Activated CD8-positive, alpha-beta T cell treated with anti-CD3 and anti-CD28 coated beads, Interleukin-2, amount 10 ng/mL, durations not matched to agents 7 days and 5 days (primary cell): ENCODE measurements around the gene FBRS. TPM values are rescaled to one million over a fixed set of nuclear protein-coding genes. Genes with fewer than 3 reads are reported as not detected.
"Not testable (repeated sequence)": the region's sequence is repeated elsewhere in the genome, so short reads cannot be mapped to it uniquely, and the experiment has no call there.

ENCODE experiments used
- ATAC-seq: fragments of 150-1000 bp; cut with Tn5 transposase; one replicate; pipeline ENCODE4 v1.10.0; 2021; ENCODE audit warnings: moderate library complexity
- CTCF ChIA-PET: fragments of 350-600 bp; sonication (Branson Sonifier 250); formaldehyde crosslinking; loops from one replicate; lab custom pipeline; 2021; ENCODE audit warnings: antibody characterized with exemption; lab: Charles Lee
- POLR2A ChIA-PET: fragments of 350-600 bp; sonication (Branson Sonifier 250); formaldehyde crosslinking; loops from one replicate; lab custom pipeline; 2021; ENCODE audit warnings: antibody characterized with exemption; lab: Charles Lee
- DNase-seq: peaks from one replicate; pipeline ENCODE4 v3.0.0-alpha.2; 2020
- H3K27ac Mint-ChIP-seq: one replicate; pipeline ENCODE4 v1.8.0; 2021; ENCODE audit warnings: mild to moderate bottlenecking, mixed read lengths
- H3K27me3 Mint-ChIP-seq: one replicate; pipeline ENCODE4 v1.8.0; 2021; ENCODE audit warnings: low read depth, mixed read lengths
- H3K36me3 Mint-ChIP-seq: one replicate; pipeline ENCODE4 v1.8.0; 2021; ENCODE audit warnings: low read depth, mixed read lengths
- H3K4me1 Mint-ChIP-seq: one replicate; pipeline ENCODE4 v1.8.0; 2021; ENCODE audit warnings: low read depth, mixed read lengths
- H3K4me3 Mint-ChIP-seq: one replicate; pipeline ENCODE4 v1.8.0; 2021; ENCODE audit warnings: mild to moderate bottlenecking, mixed read lengths
- H3K9me3 Mint-ChIP-seq: one replicate; pipeline ENCODE4 v1.8.0; 2022; ENCODE audit warnings: mixed read lengths; ENCODE audit not compliant: insufficient read depth
- total RNA-seq, 2 experiments: library from RNA; stranded (reverse); gene quantifications; one replicate each; pipeline ENCODE4 v1.2.3, GENCODE V29; 2021

The FBRS gene
- total RNA-seq, 2 experiments from 2014 or later = 85.2 to 100 TPM

DNA sequence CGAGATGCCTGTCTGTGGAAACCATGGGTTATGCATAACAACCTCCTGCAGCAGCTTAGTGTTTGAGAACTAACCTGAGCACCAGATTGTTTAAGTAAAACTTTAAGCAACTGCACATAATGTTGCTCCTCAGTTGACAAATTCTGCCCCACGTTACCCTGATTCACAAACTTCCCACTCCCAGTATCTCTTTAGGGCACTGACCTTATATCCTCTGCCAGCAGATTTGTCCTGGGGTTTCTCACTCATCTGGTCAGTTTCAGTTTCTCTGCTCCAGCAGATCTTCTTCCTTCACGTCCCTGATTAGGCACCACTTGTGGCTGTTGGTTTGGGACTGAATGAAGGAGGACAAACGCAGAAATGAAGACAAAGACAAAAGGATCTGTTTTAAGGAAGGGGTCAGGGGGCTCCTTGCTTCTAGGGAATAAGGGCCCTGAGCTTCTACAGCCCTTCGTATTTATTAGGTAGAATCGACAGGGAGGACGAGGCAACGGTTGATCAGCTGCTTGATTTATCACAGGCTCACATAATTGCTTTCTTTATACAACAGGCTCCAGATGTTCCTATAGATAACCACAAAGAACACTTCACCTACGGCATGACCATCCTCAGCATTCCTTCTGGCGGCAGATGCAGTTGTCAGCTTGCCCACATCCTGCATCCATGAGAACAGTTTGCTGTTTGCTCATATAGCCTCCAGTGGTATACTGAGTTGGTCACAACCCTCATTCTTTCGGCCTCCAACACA lies 34.5 kb upstream of the FBRS start:
- Mint-ChIP-seq H3K27ac (no peak overlapping the region), H3K4me1 (peaks cover 2% of the 10 kb centered on the region), H3K4me3 (no peak overlapping the region), H3K9me3 (no peaks in the 10 kb centered on the region), H3K36me3 (no peaks in the 10 kb centered on the region), H3K27me3 (peaks cover 21% of the 10 kb centered on the region)
- ChIA-PET POLR2A (no interaction called here), CTCF (interaction anchor here (1.0 to 2.0 kb wide), 2 partner anchors 9 to 25 kb away, joined by 7 to 9 read pairs; no protein-coding TSS in a partner anchor)
- DNase-seq (no peak), ATAC-seq (no peak)

DNA sequence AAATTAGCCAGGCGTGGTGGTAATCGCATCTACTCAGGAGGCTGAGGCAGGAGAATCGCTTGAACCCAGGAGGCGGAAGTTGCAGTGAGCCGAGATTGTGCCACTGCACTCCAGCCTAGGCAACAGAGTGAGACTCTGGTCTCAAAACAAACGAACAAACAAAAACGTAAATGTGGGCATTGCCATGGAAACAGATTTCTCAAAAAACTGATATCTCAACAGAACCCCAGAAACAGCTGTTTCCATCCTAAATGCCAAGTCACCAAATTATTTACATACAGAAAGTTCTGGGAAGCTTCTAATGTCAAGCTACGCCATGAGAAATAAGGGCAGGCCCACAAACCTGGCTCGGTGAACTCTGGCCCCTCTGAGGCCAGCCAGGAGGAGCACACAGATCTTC lies 32.0 kb upstream of the FBRS start:
- Mint-ChIP-seq H3K4me3 (no peak overlapping the region), H3K36me3 (no peaks in the 10 kb centered on the region), H3K27me3 (peaks cover 12% of the 10 kb centered on the region), H3K27ac (no peak overlapping the region), H3K9me3 (no peaks in the 10 kb centered on the region), H3K4me1 (peaks cover 10% of the 10 kb centered on the region)
- ATAC-seq (no peak), DNase-seq (no peak)
- POLR2A ChIA-PET = no interaction called here
- CTCF ChIA-PET = interaction anchor here (0.9 to 5.2 kb wide), 4 partner anchors 10 to 179 kb away, joined by 3 to 50 read pairs (median 3); partner anchors contain the start of gene PRR14

DNA sequence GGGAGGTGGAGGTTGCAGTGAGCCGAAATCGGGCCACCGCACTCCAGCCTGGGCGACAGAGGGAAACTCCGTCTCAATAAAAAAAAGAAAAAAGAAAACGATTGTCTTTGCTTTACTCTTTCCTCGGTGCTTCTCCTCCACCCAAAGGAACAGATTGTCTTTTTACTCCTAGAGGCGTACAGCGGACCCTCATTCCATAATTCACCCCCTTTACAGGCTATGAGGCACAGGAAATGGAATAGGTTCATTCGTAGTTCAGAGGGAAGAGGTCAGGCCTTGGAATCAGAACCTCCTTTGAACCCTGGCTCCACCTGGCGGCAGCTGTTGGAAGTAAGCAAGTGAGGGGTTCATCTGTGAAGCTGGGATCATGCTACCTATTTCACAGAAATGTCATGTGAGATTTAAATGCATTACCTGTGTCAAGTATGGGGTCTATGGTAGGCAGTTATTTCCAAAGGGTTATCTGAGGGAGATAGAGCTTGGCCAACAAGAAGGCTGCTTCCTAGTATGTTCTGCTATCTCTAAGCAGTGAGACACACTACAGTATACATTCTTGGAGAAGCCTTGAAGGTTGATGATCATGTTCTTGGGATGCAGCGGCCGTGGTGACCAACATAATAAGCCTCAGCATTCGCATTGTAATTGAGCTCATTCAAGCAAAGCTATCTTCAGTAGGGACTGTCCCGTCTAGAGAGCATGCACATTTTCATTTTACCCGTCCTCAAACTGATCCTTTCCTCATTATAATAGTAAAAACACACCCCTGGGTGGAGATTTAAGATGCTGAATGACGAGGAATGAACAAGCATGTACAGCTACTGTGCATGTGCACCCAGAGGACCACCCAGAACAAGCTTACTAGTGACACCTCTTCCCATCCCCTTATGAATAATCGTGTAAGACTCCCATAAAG lies 29.3 kb upstream of the FBRS start:
- peak; percentile 92 for ATAC-seq
- Mint-ChIP-seq H3K27ac (peak overlapping the region; percentile 67), H3K4me1 (peaks cover 10% of the 10 kb centered on the region), H3K27me3 (no peaks in the 10 kb centered on the region), H3K4me3 (peak overlapping the region; percentile 45), H3K9me3 (no peaks in the 10 kb centered on the region), H3K36me3 (no peaks in the 10 kb centered on the region)
- POLR2A ChIA-PET = interaction anchor here (1.0 to 1.6 kb wide), 2 partner anchors 19 to 94 kb away, joined by 4 to 6 read pairs; partner anchors contain the start of genes ZNF689 and ZNF747
- peak; percentile 92 for DNase-seq
- CTCF ChIA-PET = interaction anchor here (0.6 to 5.2 kb wide), 36 partner anchors 9 to 537 kb away, joined by 3 to 50 read pairs (median 4); partner anchors contain the start of genes DCTPP1, FBRS, PRR14 and SEPTIN1

DNA sequence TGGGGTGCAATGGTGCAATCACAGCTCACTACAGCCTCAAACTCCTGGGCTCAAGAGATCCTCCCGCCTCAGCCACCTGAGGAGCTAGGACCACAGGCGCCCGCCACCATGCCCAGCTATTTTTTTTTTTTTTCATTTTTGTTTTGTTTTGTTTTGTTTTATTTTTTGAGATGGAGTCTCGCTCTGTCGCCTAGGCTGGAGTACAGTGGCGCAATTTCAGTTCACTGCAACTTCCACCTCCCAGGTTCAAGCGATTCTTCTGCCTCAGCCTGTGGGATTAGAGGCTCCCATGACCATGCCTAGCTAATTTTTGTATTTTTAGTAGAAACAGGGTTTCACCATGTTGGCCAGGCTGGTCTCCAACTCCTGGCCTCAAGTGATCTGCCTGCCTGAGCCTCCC lies 25.8 kb upstream of the FBRS start:
- CTCF ChIA-PET = interaction anchor here (1.1 to 3.4 kb wide), 3 partner anchors 17 to 203 kb away, joined by 3 to 20 read pairs (median 6); partner anchors contain the start of gene DCTPP1
- not testable (repeated sequence) for H3K27ac Mint-ChIP-seq, H3K9me3 Mint-ChIP-seq, H3K27me3 Mint-ChIP-seq, H3K4me3 Mint-ChIP-seq, ATAC-seq, DNase-seq, H3K36me3 Mint-ChIP-seq
- POLR2A ChIA-PET = interaction anchor here (0.7 to 1.0 kb wide), 2 partner anchors 23 to 567 kb away, joined by 3 to 4 read pairs; no protein-coding TSS in a partner anchor
- H3K4me1 Mint-ChIP-seq = peaks cover 22% of the 10 kb centered on the region

DNA sequence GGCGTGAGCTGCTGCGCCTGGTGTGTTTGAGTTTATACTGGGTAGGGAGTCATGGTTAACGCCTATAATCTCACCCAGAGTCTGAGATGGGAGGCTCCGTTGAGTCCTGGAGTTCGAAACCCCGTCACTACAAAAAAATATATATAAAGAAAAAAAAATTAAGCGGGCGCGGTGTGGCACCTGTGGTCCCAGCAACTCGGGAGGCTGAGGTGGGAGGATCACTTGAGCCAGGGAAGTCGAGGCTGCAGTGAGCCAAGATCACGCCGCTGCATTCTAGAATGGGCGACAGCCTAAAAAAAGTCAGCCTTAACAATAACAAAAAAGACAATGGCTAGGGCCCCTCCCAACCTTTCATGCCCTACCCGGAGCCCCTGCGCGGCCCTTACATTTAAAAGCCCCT lies 24.7 kb upstream of the FBRS start:
- Mint-ChIP-seq H3K27me3 (no peaks in the 10 kb centered on the region), H3K36me3 (no peaks in the 10 kb centered on the region), H3K4me3 (peak overlapping the region; percentile 92), H3K9me3 (no peaks in the 10 kb centered on the region), H3K4me1 (peaks cover 22% of the 10 kb centered on the region), H3K27ac (peak overlapping the region; percentile 91)
- ChIA-PET CTCF (interaction anchor here (1.0 to 3.4 kb wide), 8 partner anchors 17 to 204 kb away, joined by 3 to 20 read pairs (median 4); partner anchors contain the start of genes DCTPP1, PRR14 and ZNF689), POLR2A (interaction anchor here (0.9 to 1.4 kb wide), 9 partner anchors 12 to 203 kb away, joined by 3 to 5 read pairs (median 3); partner anchors contain the start of genes PRR14 and ZNF747)
- no peak for DNase-seq
- no peak for ATAC-seq

DNA sequence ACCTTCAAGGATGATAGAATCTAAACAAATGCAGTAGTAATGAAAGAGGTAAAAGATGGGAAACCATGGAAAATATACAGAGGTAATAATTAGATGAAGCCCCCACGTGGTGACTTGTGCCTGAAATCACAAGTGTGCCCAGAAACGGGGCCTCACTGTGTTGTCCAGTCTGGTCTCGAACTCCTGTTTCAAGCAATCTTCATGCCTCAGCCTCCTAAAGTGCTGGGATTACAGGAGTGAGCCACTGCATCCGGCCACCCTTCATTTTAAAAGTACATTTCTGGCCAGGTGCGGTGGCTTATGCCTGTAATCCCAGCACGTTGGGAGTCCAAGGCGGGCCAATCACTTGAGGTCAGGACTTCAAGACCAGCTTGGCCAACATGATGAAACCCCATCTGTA lies 21.6 kb upstream of the FBRS start:
- POLR2A ChIA-PET = interaction anchor here (0.6 kb wide), 2 partner anchors 10 to 28 kb away, joined by 3 read pairs; no protein-coding TSS in a partner anchor
- Mint-ChIP-seq H3K27ac (no peak overlapping the region), H3K36me3 (no peaks in the 10 kb centered on the region), H3K9me3 (no peaks in the 10 kb centered on the region), H3K4me1 (peaks cover 12% of the 10 kb centered on the region), H3K27me3 (peaks cover 4% of the 10 kb centered on the region), H3K4me3 (no peak overlapping the region)
- no peak for DNase-seq
- no peak for ATAC-seq
- CTCF ChIA-PET = interaction anchor here (1.4 to 2.8 kb wide), 4 partner anchors 12 to 206 kb away, joined by 4 to 10 read pairs (median 8); partner anchors contain the start of gene DCTPP1

DNA sequence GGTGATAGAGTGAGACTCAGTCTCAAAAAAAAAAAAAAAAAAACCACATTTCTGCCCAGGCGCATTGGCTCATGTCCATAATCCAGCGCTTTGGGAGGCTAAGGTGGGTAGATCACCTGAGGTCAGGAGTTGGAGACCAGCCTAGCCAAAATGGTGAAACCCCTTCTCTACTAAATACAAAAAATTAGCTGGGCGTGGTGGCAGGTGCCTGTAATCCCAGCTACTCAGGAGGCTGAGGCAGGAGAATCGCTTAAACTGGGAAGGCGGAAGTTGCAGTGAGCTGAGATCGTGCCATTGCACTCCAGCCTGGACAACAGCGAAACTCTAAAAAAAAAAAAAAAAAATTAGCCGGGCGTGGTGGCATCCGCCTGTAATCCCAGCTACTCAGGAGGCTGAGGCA lies 21.1 kb upstream of the FBRS start:
- not testable (repeated sequence) for H3K27me3 Mint-ChIP-seq, H3K36me3 Mint-ChIP-seq, H3K9me3 Mint-ChIP-seq, H3K4me3 Mint-ChIP-seq, DNase-seq, H3K27ac Mint-ChIP-seq, ATAC-seq
- ChIA-PET CTCF (interaction anchor here (1.1 to 2.8 kb wide), 7 partner anchors 8 to 207 kb away, joined by 4 to 13 read pairs (median 9); partner anchors contain the start of genes DCTPP1, PRR14 and ZNF688), POLR2A (interaction anchor here (0.6 kb wide), 2 partner anchors 9 to 29 kb away, joined by 3 read pairs; no protein-coding TSS in a partner anchor)
- H3K4me1 Mint-ChIP-seq = peaks cover 12% of the 10 kb centered on the region

DNA sequence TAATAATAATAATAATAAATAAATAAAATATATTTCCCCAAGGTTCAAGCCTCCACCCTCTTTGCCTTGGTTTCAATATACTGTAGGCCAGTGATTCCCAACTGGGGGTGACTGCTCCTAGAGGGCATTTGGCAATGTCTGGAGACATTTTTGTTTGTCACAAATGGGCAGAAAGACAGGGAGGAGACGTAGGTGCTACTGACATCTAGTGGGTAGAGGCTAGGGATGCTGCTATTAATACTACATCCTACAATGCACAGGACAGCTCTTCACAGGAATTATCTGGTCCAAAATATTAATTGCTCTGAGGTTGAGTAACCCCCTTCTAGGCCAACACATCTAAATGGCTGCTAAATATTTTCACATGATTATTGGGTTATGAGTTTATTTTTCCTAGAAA lies 20.3 kb upstream of the FBRS start:
- ATAC-seq (no peak), DNase-seq (peak; percentile 58)
- Mint-ChIP-seq H3K27ac (no peak overlapping the region), H3K9me3 (no peaks in the 10 kb centered on the region), H3K4me3 (no peak overlapping the region), H3K36me3 (no peaks in the 10 kb centered on the region), H3K4me1 (peaks cover 12% of the 10 kb centered on the region), H3K27me3 (peaks cover 4% of the 10 kb centered on the region)
- ChIA-PET CTCF (interaction anchor here (0.6 to 2.8 kb wide), 8 partner anchors 9 to 208 kb away, joined by 3 to 13 read pairs (median 8); partner anchors contain the start of genes DCTPP1, PRR14 and ZNF688), POLR2A (interaction anchor here (0.6 kb wide), 1 partner anchor 103 kb away, joined by 3 read pairs; no protein-coding TSS in a partner anchor)

DNA sequence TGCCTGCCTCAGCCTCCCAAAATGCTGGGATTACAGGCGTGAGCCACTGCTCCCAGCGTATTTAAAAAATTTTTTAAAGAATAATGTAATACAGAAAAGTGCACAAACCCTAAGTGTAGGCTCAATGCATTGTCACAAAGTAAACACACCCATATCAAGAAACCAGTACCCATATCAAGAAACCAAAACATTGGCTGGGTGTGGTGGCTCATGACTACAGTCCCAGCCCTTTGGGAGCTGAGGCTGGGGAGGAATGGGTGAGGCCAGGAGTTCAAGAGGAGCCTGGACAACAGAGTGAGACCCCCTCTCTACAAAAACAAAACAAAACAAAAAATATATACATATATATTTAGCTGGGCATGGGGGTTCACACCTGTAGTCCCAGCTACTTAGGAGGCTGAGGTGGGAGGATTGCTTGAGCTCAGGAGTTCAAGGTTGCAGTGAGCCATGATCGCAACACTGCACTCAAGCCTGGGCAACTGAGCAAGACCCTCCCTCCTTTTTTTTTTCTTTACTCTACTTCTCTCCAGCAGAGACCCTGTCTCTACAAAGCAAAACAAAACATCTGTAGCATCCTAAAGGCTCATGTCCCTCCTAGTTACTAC lies 16.8 kb upstream of the FBRS start:
- Mint-ChIP-seq H3K27me3 (peaks cover 5% of the 10 kb centered on the region), H3K4me1 (peaks cover 2% of the 10 kb centered on the region), H3K4me3 (no peak overlapping the region), H3K36me3 (no peaks in the 10 kb centered on the region), H3K9me3 (no peaks in the 10 kb centered on the region), H3K27ac (no peak overlapping the region)
- DNase-seq (no peak), ATAC-seq (no peak)
- POLR2A ChIA-PET = interaction anchor here (1.2 kb wide), 1 partner anchor 18 kb away, joined by 4 read pairs; no protein-coding TSS in a partner anchor
- CTCF ChIA-PET = interaction anchor here (0.6 to 3.3 kb wide), 3 partner anchors 12 to 281 kb away, joined by 4 to 12 read pairs (median 6); no protein-coding TSS in a partner anchor

DNA sequence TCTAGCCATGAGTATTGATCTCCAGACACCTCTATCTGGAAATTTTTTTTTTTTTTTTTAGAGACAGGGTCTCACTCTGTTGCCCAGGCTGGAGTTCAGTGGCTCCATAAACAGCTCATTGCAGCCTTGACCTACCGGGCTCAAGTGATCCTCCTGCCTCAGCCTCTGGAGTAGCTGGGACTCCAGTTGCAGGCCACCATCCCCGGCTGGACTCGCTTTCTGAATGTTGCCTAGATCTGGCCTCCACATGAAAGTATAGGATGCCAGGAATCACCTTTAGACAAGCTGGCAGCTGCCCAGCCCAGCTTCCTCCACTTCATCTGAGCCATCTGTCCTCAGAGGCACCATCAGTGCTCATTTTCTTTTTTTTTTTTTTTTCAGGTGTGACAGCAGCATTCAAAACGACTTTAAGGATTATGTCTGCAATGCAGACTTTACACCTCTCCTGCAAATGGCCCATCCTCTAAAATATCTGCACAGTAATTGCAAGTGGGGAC lies 13.8 kb upstream of the FBRS start:
- H3K27ac Mint-ChIP-seq = no peak overlapping the region
- DNase-seq = no peak
- H3K9me3 Mint-ChIP-seq = no peaks in the 10 kb centered on the region
- H3K27me3 Mint-ChIP-seq = peaks cover 5% of the 10 kb centered on the region
- H3K4me1 Mint-ChIP-seq = peaks cover 14% of the 10 kb centered on the region
- POLR2A ChIA-PET = no interaction called here
- H3K36me3 Mint-ChIP-seq = no peaks in the 10 kb centered on the region
- H3K4me3 Mint-ChIP-seq = no peak overlapping the region
- no peak for ATAC-seq
- CTCF ChIA-PET = interaction anchor here (0.8 to 4.7 kb wide), 2 partner anchors 15 to 29 kb away, joined by 3 to 14 read pairs; no protein-coding TSS in a partner anchor
